GM23338 (cell line): ENCODE data around the gene NANOGP8. TPM values are rescaled to one million over a fixed set of nuclear protein-coding genes. Genes with fewer than 3 reads are reported as not detected.

Experiments
- ATAC-seq: fragments of 200-7000 bp; cut with Tn5 transposase; 3 replicates; pipeline ENCODE4 v1.9.1; 2020
- DNase-seq: peaks from one replicate; pipeline ENCODE4 v3.0.0-alpha.2; 2015; ENCODE audit warnings: low spot score
- H2AFZ ChIP-seq: fragments of 200-600 bp; sonication (generic); 2 replicates; pipeline ENCODE4 v1.8.0; 2016; ENCODE audit warnings: antibody characterized with exemption, mild to moderate bottlenecking, moderate library complexity
- H3F3A ChIP-seq: fragments of 200-600 bp; sonication (generic); replicated peaks from 2 replicates; pipeline ENCODE4 v1.8.0; 2017; ENCODE audit warnings: antibody characterized with exemption, mixed run types, low read depth
- H3K27ac ChIP-seq: fragments of 200-600 bp; sonication (generic); 2 replicates; pipeline ENCODE4 v1.6.1; 2016; ENCODE audit warnings: low read depth
- H3K27me3 ChIP-seq: fragments of 200-600 bp; sonication (generic); 2 replicates; pipeline ENCODE4 v1.8.0; 2016; ENCODE audit warnings: mild to moderate bottlenecking, mixed run types, moderate library complexity; ENCODE audit not compliant: insufficient read depth
- H3K36me3 ChIP-seq: fragments of 200-600 bp; sonication (generic); 2 replicates; pipeline ENCODE4 v1.8.0; 2016; ENCODE audit warnings: mild to moderate bottlenecking; ENCODE audit not compliant: insufficient read depth
- H3K4me1 ChIP-seq: fragments of 200-600 bp; sonication (generic); 2 replicates; pipeline ENCODE4 v1.8.0; 2016; ENCODE audit warnings: mild to moderate bottlenecking, moderate library complexity; ENCODE audit not compliant: insufficient read depth
- H3K4me2 ChIP-seq: fragments of 200-600 bp; sonication (generic); 2 replicates; pipeline ENCODE4 v1.7.1; 2017; ENCODE audit warnings: mixed run types
- H3K4me3 ChIP-seq: fragments of 200-600 bp; sonication (generic); 2 replicates; pipeline ENCODE4 v1.6.1; 2016; ENCODE audit warnings: mixed run types
- H3K79me2 ChIP-seq: fragments of 200-600 bp; sonication (generic); replicated peaks from 2 replicates; pipeline ENCODE4 v1.8.0; 2017; ENCODE audit warnings: mild to moderate bottlenecking; ENCODE audit not compliant: insufficient read depth
- H3K9me2 ChIP-seq: fragments of 200-600 bp; sonication (generic); 2 replicates; pipeline ENCODE4 v1.8.0; 2017; ENCODE audit not compliant: insufficient read depth
- H4K20me1 ChIP-seq: fragments of 200-600 bp; sonication (generic); replicated peaks from 2 replicates; pipeline ENCODE4 v1.8.0; 2017; ENCODE audit warnings: mild to moderate bottlenecking; ENCODE audit not compliant: insufficient read depth
- H3K27ac Mint-ChIP-seq: 2 replicates; pipeline ENCODE4 v1.8.0; 2020; ENCODE audit warnings: inconsistent platforms, mild to moderate bottlenecking, moderate library complexity, mixed read lengths
- H3K27me3 Mint-ChIP-seq: 3 replicates; pipeline ENCODE4 v1.8.0; 2022; ENCODE audit warnings: low read depth, mild to moderate bottlenecking, moderate library complexity, mixed read lengths, inconsistent platforms; ENCODE audit not compliant: insufficient read depth, poor library complexity
- H3K36me3 Mint-ChIP-seq: 3 replicates; pipeline ENCODE4 v1.8.0; 2021; ENCODE audit warnings: low read depth, mild to moderate bottlenecking, inconsistent platforms, moderate library complexity, mixed read lengths
- H3K4me1 Mint-ChIP-seq: 3 replicates; pipeline ENCODE4 v1.8.0; 2020; ENCODE audit warnings: mild to moderate bottlenecking, inconsistent platforms, mixed read lengths
- H3K4me3 Mint-ChIP-seq: 3 replicates; pipeline ENCODE4 v1.8.0; 2021; ENCODE audit warnings: moderate library complexity, mild to moderate bottlenecking, inconsistent platforms, mixed read lengths
- H3K9me3 Mint-ChIP-seq: 3 replicates; pipeline ENCODE4 v1.8.0; 2020; ENCODE audit warnings: moderate library complexity, mild to moderate bottlenecking, inconsistent platforms, mixed read lengths
- CREB1 ChIP-seq: fragments of 250-450 bp; sonication (Bioruptor Pico); IDR thresholded peaks from 2 replicates; pipeline ENCODE4 v1.5.0; 2020; ENCODE audit warnings: low read depth, mild to moderate bottlenecking, moderate library complexity
- CTCF ChIP-seq, 2 experiments: fragments of 200-600 bp in 1 of 2; sonication (generic) in 1 of 2; conservative IDR thresholded peaks; 2 replicates each; pipeline versions ENCODE4 v1.5.1 to v1.6.1; 2016 to 2017; ENCODE audit warnings: antibody characterized with exemption in 2 of 2, low read depth in 2 of 2, mild to moderate bottlenecking in 2 of 2, moderate library complexity in 1 of 2
- ETS1 ChIP-seq: IDR thresholded peaks from 2 replicates; pipeline ENCODE4 v1.6.1; 2016; ENCODE audit warnings: antibody characterized with exemption
- EZH2 ChIP-seq: fragments of 200-600 bp; sonication (generic); IDR thresholded peaks from one replicate; pipeline ENCODE4 v1.8.0; 2017; ENCODE audit warnings: antibody characterized with exemption, mild to moderate bottlenecking, low read depth; ENCODE audit not compliant: unreplicated experiment
- EZH2phosphoT487 ChIP-seq: fragments of 200-600 bp; sonication (generic); IDR thresholded peaks from one replicate; pipeline ENCODE4 v1.8.1; 2018; ENCODE audit warnings: antibody characterized with exemption; ENCODE audit not compliant: unreplicated experiment
- JUNB ChIP-seq: IDR thresholded peaks from one replicate; pipeline ENCODE4 v1.6.1; 2016; ENCODE audit warnings: antibody characterized with exemption; ENCODE audit not compliant: unreplicated experiment
- NANOG ChIP-seq: IDR thresholded peaks from 2 replicates; pipeline ENCODE4 v1.6.1; 2016; ENCODE audit warnings: antibody characterized with exemption, borderline replicate concordance
- REST ChIP-seq: IDR thresholded peaks from one replicate; pipeline ENCODE4 v1.6.1; 2018; ENCODE audit warnings: antibody characterized with exemption; ENCODE audit not compliant: unreplicated experiment
- STAT1 ChIP-seq: IDR thresholded peaks from one replicate; pipeline ENCODE4 v1.6.1; 2016; ENCODE audit warnings: antibody characterized with exemption; ENCODE audit not compliant: unreplicated experiment
- ZNF331 ChIP-seq: fragments of 250-450 bp; sonication (Bioruptor Pico); IDR thresholded peaks from 2 replicates; pipeline ENCODE4 v1.5.0; 2020; ENCODE audit warnings: low read depth, mild to moderate bottlenecking, moderate library complexity
- polyA plus RNA-seq: library from polyadenylated mRNA; unstranded; fragments of >200 nt; fragmentation: Nextera tagmentation; extraction: Ambion mirVana; gene quantifications from 2 replicates; pipeline ENCODE4 v1.2.1, GENCODE V29; 2016
- total RNA-seq: library from RNA; depleted of rRNA; stranded (reverse); fragments of >200 nt; shearing (Covaris generic); gene quantifications from 2 replicates; pipeline ENCODE4 v1.2.3, GENCODE V29; 2014

NANOGP8 gene
- total and polyA plus RNA-seq, 2 experiments from 2014 or later, result 8.5 to 53.4 TPM

GRCh38 chr15:35078221-35078915 lies 6.7 kb downstream of the NANOGP8 start:
- Histone ChIP-seq H4K20me1 (no peaks in the 10 kb centered on the region), H3K9me2 (peaks cover 2% of the 10 kb centered on the region; the same call in 1 of the 2 replicates), H3K4me2 (no peak overlapping the region), H3K4me1 (no peaks in the 10 kb centered on the region), H2AFZ (peak overlapping the region; percentile 7; the same call in 1 of the 2 replicates), H3K4me3 (no peak overlapping the region), H3K36me3 (no peaks in the 10 kb centered on the region; the same call in 1 of the 2 replicates), H3K27me3 (no peaks in the 10 kb centered on the region), H3K27ac (no peak overlapping the region), H3K79me2 (no peaks in the 10 kb centered on the region), H3F3A (no peaks in the 10 kb centered on the region)
- ATAC-seq (peak; percentile 82), DNase-seq (peak; percentile 84)
- Mint-ChIP-seq H3K27ac (peak overlapping the region; percentile 27; the same call in 1 of the 2 replicates), H3K9me3 (peaks cover 26% of the 10 kb centered on the region), H3K4me3 (no peak overlapping the region), H3K36me3 (peaks cover 27% of the 10 kb centered on the region), H3K27me3 (no peaks in the 10 kb centered on the region), H3K4me1 (peaks cover 5% of the 10 kb centered on the region; the same call in 2 of the 3 replicates)
- TF ChIP-seq EZH2phosphoT487, result no peak
- peak; percentile 96 to 98 for TF ChIP-seq CTCF (conservative IDR thresholded peaks at IDR 0.05; ENCODE audit: low read depth in 2 of 2)
- no peak for TF ChIP-seq NANOG
- no peak for TF ChIP-seq EZH2
- TF ChIP-seq ZNF331, result no peak

- H3K4me2 ChIP-seq, result no peak overlapping the region
- H3K4me1 ChIP-seq, result peaks cover 19% of the 10 kb centered on the region
- H3K27me3 ChIP-seq, result no peaks in the 10 kb centered on the region
- no peaks in the 10 kb centered on the region for H3K36me3 ChIP-seq
- no peak overlapping the region for H3K27ac Mint-ChIP-seq
- 0 out of 2 replicates have a peak, but pooled peaks cover 3% of the 10 kb centered on the region for H3F3A ChIP-seq
- DNase-seq (no peak), ATAC-seq (no peak)
- H3K4me3 Mint-ChIP-seq, result no peak overlapping the region
- no peak overlapping the region for H3K27ac ChIP-seq
- no peak overlapping the region for H3K4me3 ChIP-seq
- no peaks in the 10 kb centered on the region for H3K9me2 ChIP-seq
- H3K36me3 Mint-ChIP-seq, result 0 out of 3 replicates have a peak, but pooled peaks cover 3% of the 10 kb centered on the region
- H3K79me2 ChIP-seq, result no peaks in the 10 kb centered on the region
- H3K4me1 Mint-ChIP-seq, result peaks cover 18% of the 10 kb centered on the region
- no peak for TF ChIP-seq EZH2
- TF ChIP-seq STAT1, result no peak
- TF ChIP-seq NANOG, result no peak
- no peak for TF ChIP-seq REST
- no peak for TF ChIP-seq JUNB
- no peak for TF ChIP-seq CTCF (conservative IDR thresholded peaks at IDR 0.05; ENCODE audit: low read depth in 2 of 2)
- no peak for TF ChIP-seq CREB1
- TF ChIP-seq ETS1, result no peak
- 0 out of 3 replicates have a peak, but pooled peaks cover 3% of the 10 kb centered on the region for H3K9me3 Mint-ChIP-seq
- H3K27me3 Mint-ChIP-seq, result peaks cover 2% of the 10 kb centered on the region
- H4K20me1 ChIP-seq, result no peaks in the 10 kb centered on the region
- no peak overlapping the region for H2AFZ ChIP-seq
Observed at GRCh38 chr15:35071106-35071505, 14.0 kb downstream of the NANOGP8 start.
